22Rv1 (cell line): ENCODE data around the gene MIS18A.

Experiments
- ZFX ChIP-seq: fragments of 450-650 bp; IDR thresholded peaks from 2 replicates; pipeline ENCODE4 v1.6.1; 2017; ENCODE audit warnings: antibody characterized with exemption, borderline replicate concordance
- TF ChIP-seq, protein P1 (sequence below): fragments of 450-650 bp; IDR thresholded peaks from 2 replicates; pipeline ENCODE4 v1.5.1; 2017; ENCODE audit warnings: mild to moderate bottlenecking

DNA sequence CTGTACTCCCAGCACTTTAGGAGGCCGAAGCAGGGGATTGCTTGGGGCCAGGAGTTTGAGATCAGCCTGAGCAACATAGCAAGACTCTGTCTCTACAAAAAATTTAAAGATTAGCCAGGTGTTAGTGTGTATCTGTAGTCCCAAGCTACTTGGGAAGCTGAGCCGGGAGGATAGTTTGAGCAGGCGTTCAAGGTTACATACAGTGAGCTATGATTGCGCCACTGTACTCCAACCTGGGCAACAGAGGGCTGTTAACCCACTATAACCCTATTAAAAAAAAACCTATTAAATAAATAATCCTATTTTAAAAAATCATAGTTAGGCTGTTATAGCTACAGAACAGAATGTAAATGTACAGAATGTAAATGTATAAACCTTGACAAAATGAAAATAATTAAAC is 2.2 kb downstream of the MIS18A start:
- TF ChIP-seq, protein P1, sequence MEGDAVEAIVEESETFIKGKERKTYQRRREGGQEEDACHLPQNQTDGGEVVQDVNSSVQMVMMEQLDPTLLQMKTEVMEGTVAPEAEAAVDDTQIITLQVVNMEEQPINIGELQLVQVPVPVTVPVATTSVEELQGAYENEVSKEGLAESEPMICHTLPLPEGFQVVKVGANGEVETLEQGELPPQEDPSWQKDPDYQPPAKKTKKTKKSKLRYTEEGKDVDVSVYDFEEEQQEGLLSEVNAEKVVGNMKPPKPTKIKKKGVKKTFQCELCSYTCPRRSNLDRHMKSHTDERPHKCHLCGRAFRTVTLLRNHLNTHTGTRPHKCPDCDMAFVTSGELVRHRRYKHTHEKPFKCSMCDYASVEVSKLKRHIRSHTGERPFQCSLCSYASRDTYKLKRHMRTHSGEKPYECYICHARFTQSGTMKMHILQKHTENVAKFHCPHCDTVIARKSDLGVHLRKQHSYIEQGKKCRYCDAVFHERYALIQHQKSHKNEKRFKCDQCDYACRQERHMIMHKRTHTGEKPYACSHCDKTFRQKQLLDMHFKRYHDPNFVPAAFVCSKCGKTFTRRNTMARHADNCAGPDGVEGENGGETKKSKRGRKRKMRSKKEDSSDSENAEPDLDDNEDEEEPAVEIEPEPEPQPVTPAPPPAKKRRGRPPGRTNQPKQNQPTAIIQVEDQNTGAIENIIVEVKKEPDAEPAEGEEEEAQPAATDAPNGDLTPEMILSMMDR: no peak
- TF ChIP-seq ZFX: no peak
